OCI-LY3 (cell line): ENCODE data around the gene GNE.

Experiments
- H2AFZ ChIP-seq: fragments of 200-600, 300-600 bp; shearing (Covaris generic); 2 replicates; pipeline ENCODE4 v1.6.0; 2014; ENCODE audit warnings: antibody characterized with exemption, low read depth, low read length
- H3K27ac ChIP-seq: fragments of 200-600, 300-600 bp; sonication (generic); 2 replicates; pipeline ENCODE4 v1.5.1; 2014; ENCODE audit warnings: mild to moderate bottlenecking, low read length, moderate library complexity, mixed read lengths
- H3K27me3 ChIP-seq: fragments of 200-600, 300-600 bp; sonication (generic); 2 replicates; pipeline ENCODE4 v1.6.1; 2014; ENCODE audit warnings: low read depth, low read length, mixed read lengths
- H3K36me3 ChIP-seq: fragments of 200-600, 300-600 bp; sonication (generic); replicated peaks from 2 replicates; pipeline ENCODE3; 2014; ENCODE audit warnings: low read depth, low read length, mixed read lengths
- H3K4me1 ChIP-seq: fragments of 300-600, 200-600 bp; sonication (generic); 2 replicates; pipeline ENCODE4 v1.6.1; 2014; ENCODE audit warnings: low read length, mixed read lengths
- H3K4me2 ChIP-seq: fragments of 200-600, 300-600 bp; sonication (generic); 2 replicates; pipeline ENCODE4 v1.6.1; 2014; ENCODE audit warnings: low read length, mixed read lengths
- H3K4me3 ChIP-seq: fragments of 300-600, 200-600 bp; sonication (generic); 2 replicates; pipeline ENCODE4 v1.5.1; 2014; ENCODE audit warnings: antibody characterized with exemption, mild to moderate bottlenecking, low read length, moderate library complexity
- H3K79me2 ChIP-seq: fragments of 300-600, 200-600 bp; shearing (Covaris generic); 2 replicates; pipeline ENCODE4 v1.6.1; 2014; ENCODE audit warnings: mild to moderate bottlenecking, low read length, mixed read lengths
- H3K9ac ChIP-seq: fragments of 300-600, 200-600 bp; shearing (Covaris generic); 2 replicates; pipeline ENCODE4 v1.6.0; 2014; ENCODE audit warnings: mild to moderate bottlenecking, low read length, moderate library complexity
- H3K9me3 ChIP-seq: fragments of 200-600, 300-600 bp; shearing (Covaris generic); 2 replicates; pipeline ENCODE4 v1.6.1; 2014; ENCODE audit warnings: low read length, mixed read lengths; ENCODE audit not compliant: insufficient read depth
- H4K20me1 ChIP-seq: fragments of 200-600, 300-600 bp; sonication (generic); 2 replicates; pipeline ENCODE4 v1.6.1; 2016; ENCODE audit warnings: low read length, mixed read lengths; ENCODE audit not compliant: insufficient read depth
- EZH2phosphoT487 ChIP-seq: fragments of 200-600 bp; shearing (Covaris generic); IDR thresholded peaks from 2 replicates; pipeline ENCODE4 v1.6.1; 2018; ENCODE audit warnings: antibody characterized with exemption, mixed run types, low read depth
- TF ChIP-seq, protein P1 (sequence below): fragments of 200-600, 300-600 bp; sonication (generic); IDR thresholded peaks from 2 replicates; pipeline ENCODE4 v1.5.1; 2014; ENCODE audit warnings: antibody characterized with exemption, low read length, low read depth

Gene GNE

GRCh38 chr9:36222449-36222848 is 35.8 kb downstream of the GNE start:
- Histone ChIP-seq H3K4me1 (no peaks in the 10 kb centered on the region), H3K79me2 (no peaks in the 10 kb centered on the region), H3K4me2 (no peak overlapping the region), H3K36me3 (peaks cover 58% of the 10 kb centered on the region), H3K4me3 (no peak overlapping the region), H3K27me3 (no peaks in the 10 kb centered on the region), H3K9me3 (peaks cover 5% of the 10 kb centered on the region), H4K20me1 (no peaks in the 10 kb centered on the region), H2AFZ (no peak overlapping the region), H3K9ac (no peak overlapping the region), H3K27ac (no peak overlapping the region)
- TF ChIP-seq, protein P1, sequence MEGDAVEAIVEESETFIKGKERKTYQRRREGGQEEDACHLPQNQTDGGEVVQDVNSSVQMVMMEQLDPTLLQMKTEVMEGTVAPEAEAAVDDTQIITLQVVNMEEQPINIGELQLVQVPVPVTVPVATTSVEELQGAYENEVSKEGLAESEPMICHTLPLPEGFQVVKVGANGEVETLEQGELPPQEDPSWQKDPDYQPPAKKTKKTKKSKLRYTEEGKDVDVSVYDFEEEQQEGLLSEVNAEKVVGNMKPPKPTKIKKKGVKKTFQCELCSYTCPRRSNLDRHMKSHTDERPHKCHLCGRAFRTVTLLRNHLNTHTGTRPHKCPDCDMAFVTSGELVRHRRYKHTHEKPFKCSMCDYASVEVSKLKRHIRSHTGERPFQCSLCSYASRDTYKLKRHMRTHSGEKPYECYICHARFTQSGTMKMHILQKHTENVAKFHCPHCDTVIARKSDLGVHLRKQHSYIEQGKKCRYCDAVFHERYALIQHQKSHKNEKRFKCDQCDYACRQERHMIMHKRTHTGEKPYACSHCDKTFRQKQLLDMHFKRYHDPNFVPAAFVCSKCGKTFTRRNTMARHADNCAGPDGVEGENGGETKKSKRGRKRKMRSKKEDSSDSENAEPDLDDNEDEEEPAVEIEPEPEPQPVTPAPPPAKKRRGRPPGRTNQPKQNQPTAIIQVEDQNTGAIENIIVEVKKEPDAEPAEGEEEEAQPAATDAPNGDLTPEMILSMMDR: no peak
- TF ChIP-seq EZH2phosphoT487: no peak

DNA sequence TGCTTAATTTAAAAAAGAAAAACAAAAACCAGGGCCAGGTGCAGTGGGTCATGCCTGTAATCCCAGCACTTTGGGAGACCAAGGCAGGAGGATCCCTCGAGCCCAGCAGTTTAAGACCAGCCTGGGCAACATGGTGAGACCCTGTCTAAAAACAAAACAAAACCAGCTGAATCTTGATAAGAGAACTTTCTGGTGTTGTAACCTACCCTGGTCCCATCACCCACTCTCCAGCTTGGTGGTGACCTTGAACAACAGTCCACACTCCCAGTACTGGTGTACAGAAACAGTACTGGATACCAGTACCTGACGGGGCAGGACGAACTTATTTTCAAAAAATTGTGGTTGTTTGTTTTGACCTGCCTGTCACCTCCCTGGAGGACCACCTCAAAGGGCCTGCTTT is 36.6 kb downstream of the GNE start:
- H3K27ac ChIP-seq: no peak overlapping the region
- H3K4me3 ChIP-seq: no peak overlapping the region
- H3K79me2 ChIP-seq: no peaks in the 10 kb centered on the region
- H4K20me1 ChIP-seq: no peaks in the 10 kb centered on the region
- H3K9ac ChIP-seq: no peak overlapping the region
- H3K27me3 ChIP-seq: no peaks in the 10 kb centered on the region
- no peaks in the 10 kb centered on the region for H3K4me1 ChIP-seq
- peaks cover 5% of the 10 kb centered on the region for H3K9me3 ChIP-seq
- H3K36me3 ChIP-seq: peaks cover 53% of the 10 kb centered on the region
- no peak overlapping the region for H2AFZ ChIP-seq
- H3K4me2 ChIP-seq: no peak overlapping the region
- TF ChIP-seq EZH2phosphoT487: no peak
- TF ChIP-seq, protein P1: no peak

DNA sequence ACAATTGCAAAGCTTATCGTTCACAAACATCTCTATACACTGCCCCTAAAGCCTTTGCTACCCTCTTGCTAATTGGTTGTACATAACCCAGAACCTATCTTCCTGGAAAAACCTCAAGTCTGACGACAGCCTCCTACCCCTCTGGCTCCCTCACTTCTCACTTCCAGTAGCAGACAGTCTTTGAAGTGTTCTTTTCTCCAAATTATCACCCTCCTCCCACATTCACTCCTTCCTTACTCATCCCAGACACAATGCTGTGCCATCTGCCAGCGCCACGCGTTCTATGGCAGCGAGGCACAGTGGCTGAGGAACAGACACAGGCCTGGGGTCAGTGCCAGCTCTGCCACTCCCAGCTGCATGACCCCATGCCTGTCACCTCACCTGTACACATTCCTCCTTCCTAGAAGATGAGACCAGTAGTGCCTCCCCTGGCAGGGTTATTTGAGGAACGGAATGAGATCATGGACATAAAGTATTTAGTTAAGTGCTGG is 39.8 kb downstream of the GNE start:
- Histone ChIP-seq H3K79me2 (peaks cover under 1% of the 10 kb centered on the region; the same call in 1 of the 2 replicates), H3K4me2 (no peak overlapping the region), H3K9me3 (peaks cover 5% of the 10 kb centered on the region), H3K9ac (no peak overlapping the region), H3K27me3 (no peaks in the 10 kb centered on the region), H4K20me1 (0 out of 2 replicates have a peak, but pooled peaks cover 3% of the 10 kb centered on the region), H3K4me1 (no peaks in the 10 kb centered on the region), H2AFZ (no peak overlapping the region), H3K4me3 (no peak overlapping the region), H3K27ac (no peak overlapping the region), H3K36me3 (peaks cover 57% of the 10 kb centered on the region)
- TF ChIP-seq, protein P1: no peak
- no peak for TF ChIP-seq EZH2phosphoT487

- Histone ChIP-seq H3K9ac (no peak overlapping the region), H3K27me3 (no peaks in the 10 kb centered on the region), H3K27ac (no peak overlapping the region), H3K4me2 (no peak overlapping the region), H3K79me2 (peaks cover 5% of the 10 kb centered on the region; the same call in 1 of the 2 replicates), H3K9me3 (peaks cover 5% of the 10 kb centered on the region), H3K36me3 (peaks cover 57% of the 10 kb centered on the region), H2AFZ (no peak overlapping the region), H4K20me1 (0 out of 2 replicates have a peak, but pooled peaks cover 3% of the 10 kb centered on the region), H3K4me1 (no peaks in the 10 kb centered on the region), H3K4me3 (no peak overlapping the region)
- no peak for TF ChIP-seq EZH2phosphoT487
- TF ChIP-seq, protein P1: no peak
Measured at GRCh38 chr9:36218011-36218410, 40.2 kb downstream of the GNE start.
